Muscle of arm (tissue), 12 donors: ENCODE measurements around the gene TMEM178B. TPM values are rescaled to one million over a fixed set of nuclear protein-coding genes. Genes with fewer than 3 reads are reported as not detected.
"Not testable (repeated sequence)": the region's sequence is repeated elsewhere in the genome, so short reads cannot be mapped to it uniquely, and the experiment has no call there.

ENCODE experiments used
- DNase-seq: peaks from one replicate; pipeline ENCODE4 v3.0.0-alpha.2; 2013
- polyA plus RNA-seq, 12 donors: library from polyadenylated mRNA; unstranded; fragments of 120-200 nt; gene quantifications; one replicate each; pipeline ENCODE4 v1.2.1, GENCODE V29; 2013; ENCODE audit not compliant: insufficient read length in 12 of 12

Gene TMEM178B
- polyA plus RNA-seq, 12 donors = 0.50 to 1.9 (median 0.73) TPM; not detected in 1

DNA sequence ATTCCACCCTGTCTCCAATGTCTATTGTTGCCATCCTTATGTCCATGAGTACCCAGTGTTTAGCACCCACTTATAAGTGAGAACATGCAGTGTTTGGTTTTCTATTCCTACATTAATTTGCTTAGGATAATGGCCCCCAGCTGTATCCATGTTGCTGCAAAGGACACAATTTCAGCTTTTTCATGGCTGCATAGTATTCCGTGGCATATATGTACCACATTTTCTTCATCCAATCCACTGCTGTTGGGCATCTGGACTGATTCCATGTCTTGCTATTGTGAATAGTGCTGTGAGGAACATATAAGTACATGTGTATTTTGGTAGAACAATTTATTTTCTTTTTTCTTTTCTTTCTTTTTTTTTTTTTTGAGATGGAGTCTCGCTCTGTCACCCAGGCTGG is 68.2 kb downstream of the TMEM178B start:
- DNase-seq = no peak

DNA sequence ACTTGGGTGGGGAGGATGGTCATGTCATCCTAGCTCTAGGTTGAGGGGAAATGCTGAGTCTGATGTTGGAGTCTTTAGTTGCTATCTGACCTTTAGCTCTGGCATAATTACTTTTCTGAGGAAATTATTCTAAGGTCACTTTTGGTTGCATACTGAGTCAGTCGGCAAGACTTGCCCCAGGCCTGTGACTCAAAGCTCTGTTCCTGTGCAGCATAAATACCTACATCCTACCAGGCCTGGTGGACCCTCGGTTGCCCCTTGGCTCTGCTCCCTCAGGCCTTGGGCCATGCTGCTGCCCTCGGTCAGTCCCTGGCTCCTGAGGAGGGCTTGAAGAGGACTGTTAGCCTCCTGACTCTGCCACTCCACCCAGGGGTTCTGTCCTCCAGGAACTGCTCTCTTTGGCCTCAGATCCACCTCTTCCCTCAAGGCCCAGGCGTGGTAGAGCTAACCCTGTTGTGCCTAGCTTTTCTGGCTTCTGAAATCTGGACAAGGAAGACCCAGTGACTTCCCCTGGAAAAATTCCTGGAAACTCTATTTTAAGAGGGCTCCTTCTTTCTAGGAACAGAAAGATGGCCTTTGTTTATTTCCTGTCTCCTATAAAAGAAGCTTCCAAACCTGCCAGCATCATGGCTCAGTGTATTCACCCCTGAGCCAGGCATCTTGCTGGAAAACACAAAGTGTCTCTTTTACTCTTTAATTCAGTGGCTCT is 71.2 kb downstream of the TMEM178B start:
- DNase-seq = no peak

DNA sequence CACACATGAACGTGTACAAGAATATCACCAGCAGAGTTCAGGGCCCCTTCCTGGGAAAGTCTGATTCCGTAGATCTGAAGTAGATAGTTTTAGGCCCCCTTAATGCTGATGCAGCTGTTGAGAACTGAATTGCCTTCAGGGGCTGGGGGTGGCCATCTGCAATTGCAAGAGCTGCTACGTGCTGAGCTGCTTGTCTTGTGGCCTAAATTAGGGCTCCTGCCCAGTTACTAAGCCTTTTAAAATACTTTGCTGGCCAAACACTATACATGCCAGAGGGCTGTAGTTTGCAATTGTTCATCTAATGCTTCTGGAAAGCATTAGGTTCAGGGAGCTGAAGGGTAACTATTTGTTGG is 71.7 kb downstream of the TMEM178B start:
- DNase-seq = no peak

DNA sequence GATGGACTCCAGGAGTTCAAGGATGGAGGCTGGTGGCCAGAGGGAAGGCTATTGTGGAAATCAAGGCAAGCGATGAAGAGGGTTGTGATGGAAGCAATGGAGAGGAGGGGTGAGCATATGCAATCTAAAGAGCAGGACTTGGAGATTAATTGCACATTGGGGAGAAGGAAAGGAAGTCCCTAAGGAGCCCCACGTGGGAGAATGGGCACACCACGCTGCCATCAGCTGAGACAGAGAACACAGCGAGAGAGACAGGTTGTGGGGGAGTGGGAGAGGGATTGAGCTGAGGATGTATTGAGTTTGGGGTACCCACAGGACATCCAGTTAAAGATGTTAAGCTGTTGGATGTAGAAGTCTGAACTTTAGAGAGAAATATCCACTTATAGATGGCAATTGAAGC is 73.6 kb downstream of the TMEM178B start:
- no peak for DNase-seq

GRCh38 chr7:141150465-141150864 is 76.6 kb downstream of the TMEM178B start:
- no peak for DNase-seq

GRCh38 chr7:141151746-141152145 is 77.9 kb downstream of the TMEM178B start:
- no peak for DNase-seq

- DNase-seq = no peak
Measured at GRCh38 chr7:141153231-141153630, 79.4 kb downstream of the TMEM178B start.

GRCh38 chr7:141154131-141154732 is 80.4 kb downstream of the TMEM178B start:
- no peak for DNase-seq

GRCh38 chr7:141156407-141156806 is 82.5 kb downstream of the TMEM178B start:
- no peak for DNase-seq

- no peak for DNase-seq
Measured at GRCh38 chr7:141157138-141157765, 83.4 kb downstream of the TMEM178B start.

- DNase-seq = no peak
Measured at GRCh38 chr7:141158561-141158960, 84.7 kb downstream of the TMEM178B start.

- DNase-seq = no peak
Measured at GRCh38 chr7:141160246-141160860, 86.5 kb downstream of the TMEM178B start.

DNA sequence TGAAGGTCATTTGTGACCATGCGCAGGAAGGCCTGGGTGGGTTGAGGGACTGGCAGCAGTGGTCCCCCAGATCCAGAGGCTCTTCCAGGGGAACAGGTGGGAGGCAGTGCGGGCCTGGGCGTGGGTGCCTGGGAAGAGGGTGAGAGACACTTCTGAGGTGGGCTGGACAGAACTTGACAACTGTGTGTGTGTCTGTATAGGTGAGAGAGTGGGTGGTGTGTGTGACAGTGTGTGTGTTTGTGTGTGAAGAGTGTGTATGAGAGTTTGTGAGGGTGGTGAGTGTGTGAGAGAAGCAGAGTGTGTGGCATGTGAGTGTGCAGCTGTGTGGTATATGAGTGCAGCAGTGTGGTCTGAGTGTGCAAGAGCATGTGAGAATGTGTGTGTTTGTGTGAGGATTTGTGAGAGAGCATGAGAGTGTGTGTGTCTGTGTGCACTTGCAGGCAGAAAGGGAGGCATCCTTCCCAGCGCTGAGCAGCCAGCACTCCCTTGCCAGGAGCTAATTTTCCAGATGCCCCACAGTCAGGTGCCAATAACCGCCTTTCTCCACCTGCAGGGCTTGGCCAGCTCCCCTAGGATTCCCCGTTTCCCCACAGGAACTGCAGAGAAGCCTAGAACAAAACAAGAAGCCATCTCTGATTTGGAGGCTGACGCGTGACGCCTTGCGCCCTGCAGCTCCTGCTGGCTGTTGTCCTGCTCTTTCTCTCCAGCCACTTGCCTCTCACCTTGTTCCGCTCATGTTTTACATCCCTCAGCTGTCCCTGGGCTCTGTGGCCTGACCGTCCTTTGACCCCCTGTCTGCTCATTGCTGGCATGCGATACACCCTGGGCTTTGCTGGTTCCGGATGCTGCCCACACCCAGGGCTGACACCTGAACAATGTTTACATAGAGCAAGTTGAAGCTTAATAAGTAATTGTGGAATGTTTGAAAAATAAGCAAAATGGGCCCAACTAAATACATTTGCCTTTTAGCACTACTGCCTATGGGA is 88.0 kb downstream of the TMEM178B start:
- DNase-seq = no peak

- no peak for DNase-seq
Measured at GRCh38 chr7:141165521-141165920, 91.7 kb downstream of the TMEM178B start.

DNA sequence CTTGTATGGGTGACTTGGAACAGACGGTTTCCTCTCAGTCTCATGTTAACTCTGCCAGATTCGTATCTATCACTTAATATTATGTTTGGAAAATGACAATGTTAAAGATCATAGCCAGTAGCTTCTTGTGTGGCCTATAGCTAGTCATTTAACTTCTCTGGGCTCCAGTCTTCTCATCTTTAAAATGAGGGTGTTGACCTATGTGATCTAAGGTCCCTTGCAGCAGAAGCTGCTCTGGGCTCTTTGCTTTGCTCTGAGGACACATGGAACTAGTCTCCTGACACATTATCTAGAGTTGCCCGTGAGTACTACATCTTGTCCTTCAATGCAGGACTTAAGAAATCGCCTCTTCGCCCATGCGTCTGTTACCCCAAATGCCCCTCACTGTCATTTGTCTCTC is 93.1 kb downstream of the TMEM178B start:
- DNase-seq = no peak

DNA sequence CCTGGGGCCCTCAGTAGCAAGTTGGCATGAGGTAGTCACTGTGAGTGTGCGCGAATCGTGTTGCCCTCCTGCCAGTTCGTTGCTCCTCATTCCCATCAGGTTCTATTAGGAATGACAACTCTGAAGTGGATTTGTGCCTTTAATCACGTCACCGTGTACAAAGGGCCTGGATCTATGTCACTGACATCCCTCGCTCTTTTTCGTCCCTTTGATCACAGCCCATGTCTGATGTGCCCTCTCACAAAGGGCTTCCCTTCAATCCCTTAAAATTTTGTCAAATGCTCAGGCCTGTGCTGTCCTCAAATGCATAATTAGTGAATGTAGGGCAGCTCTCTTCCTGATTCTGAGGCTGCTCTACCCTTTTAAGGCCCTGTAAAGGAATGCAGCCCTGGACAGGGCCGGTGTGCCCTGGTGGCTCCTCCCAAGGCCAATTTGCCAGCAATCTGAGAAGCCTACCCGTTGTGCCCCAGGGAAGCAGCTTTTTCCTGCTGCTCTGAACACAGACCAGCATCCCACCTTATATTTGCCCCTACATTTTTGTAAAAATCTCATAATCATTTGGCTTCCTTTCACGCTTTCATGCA is 93.6 kb downstream of the TMEM178B start:
- DNase-seq = no peak

GRCh38 chr7:141169157-141169556 is 95.3 kb downstream of the TMEM178B start:
- DNase-seq = not testable (repeated sequence)

DNA sequence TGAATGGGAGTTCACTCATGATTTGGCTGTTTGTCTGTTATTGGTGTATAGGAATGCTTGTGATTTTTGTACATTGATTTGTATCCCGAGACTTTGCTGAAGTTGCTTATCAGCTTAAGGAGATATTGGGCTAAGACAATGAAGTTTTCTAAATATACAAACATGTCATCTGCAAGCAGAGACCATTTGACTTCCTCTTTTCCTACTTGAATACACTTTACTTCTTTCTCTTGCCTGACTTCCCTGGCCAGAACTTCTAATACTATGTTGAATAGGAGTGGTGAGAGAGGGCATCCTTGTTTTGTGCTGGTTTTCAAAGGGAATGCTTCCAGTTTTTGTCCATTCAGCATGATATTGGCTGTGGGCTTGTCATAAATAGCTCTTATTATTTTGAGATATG is 101.9 kb downstream of the TMEM178B start:
- DNase-seq = not testable (repeated sequence)

DNA sequence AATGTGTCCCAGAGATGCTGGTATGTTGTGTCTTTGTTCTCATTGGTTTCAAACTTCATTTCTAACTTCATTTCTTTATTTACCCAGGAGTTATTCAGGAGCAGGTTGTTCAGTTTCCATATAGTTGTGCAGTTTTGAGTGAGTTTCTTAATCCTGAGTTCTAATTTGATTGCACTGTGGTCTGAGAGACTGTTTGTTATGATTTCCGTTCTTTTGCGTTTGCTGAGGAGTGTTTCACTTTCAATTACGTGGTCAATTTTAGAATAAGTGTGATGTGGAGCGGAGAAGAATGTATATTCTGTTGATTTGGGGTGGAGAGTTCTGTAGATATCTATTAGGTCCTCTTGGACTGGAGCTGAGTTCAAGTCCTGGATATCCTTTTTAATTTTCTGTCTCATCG is 103.3 kb downstream of the TMEM178B start:
- not testable (repeated sequence) for DNase-seq

DNA sequence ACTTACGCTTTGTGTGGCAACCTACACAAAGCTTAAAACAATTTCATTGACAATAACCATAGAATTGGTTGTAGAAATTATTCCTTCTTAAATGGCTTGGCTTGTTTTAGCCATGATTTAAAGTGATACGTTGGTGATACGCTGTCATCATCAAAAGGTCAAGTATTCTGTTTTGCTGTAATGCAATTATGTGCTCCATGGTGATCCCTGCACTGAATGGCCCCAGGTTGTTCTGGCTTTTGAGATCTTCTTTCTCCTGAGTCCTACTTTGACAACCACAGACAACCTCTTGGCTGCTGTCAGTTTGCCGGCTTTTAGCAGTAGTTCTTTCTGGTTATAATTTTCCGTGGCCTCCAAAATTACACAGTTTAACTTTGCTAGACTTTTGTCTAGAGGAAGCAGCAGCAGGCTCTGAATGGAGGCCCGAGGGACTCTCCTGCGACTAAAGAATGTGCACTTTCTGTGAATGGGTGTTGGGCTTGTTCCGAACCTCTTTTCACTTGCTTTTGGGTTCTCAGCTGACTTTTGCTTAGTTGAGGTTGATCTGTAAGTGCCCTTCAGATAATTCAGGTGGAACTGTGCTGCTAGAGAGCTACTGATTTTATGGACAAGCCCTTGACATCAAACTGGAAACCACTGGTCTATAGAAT is 104.7 kb downstream of the TMEM178B start:
- DNase-seq = no peak

DNA sequence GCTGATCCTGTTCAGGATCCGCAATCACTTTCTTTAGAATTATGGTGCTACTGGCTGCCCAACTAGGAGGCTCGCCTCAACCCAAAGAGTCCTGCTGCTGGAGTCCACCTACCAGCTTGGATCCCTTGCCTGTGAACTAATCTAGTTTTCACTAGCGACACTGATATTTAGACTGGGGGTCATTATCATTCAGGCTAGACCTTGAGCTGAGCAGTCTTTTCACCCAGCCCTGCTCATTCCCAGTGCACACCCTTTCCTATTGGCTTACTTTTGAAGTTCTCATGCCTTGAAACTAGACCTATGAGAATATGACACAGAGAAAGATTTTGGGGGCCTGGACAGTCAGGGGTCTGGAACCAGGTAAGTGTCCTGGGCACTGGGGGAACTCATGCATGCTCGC is 107.9 kb downstream of the TMEM178B start:
- DNase-seq = no peak
